Trophoblast cell (in vitro differentiated cells and primary cell): ENCODE data around the gene RPTOR.

Experiments used
- DNase-seq, 2 donors: peaks; one replicate each; pipeline ENCODE4 v3.0.0-alpha.2; 2016
- H2AFZ ChIP-seq: 2 replicates; pipeline ENCODE4 v1.6.1; 2013; ENCODE audit warnings: low read length, moderate library complexity, mild to moderate bottlenecking; ENCODE audit not compliant: insufficient read depth, poor library complexity
- H2AK5ac ChIP-seq: 2 replicates; pipeline ENCODE4 v1.6.1; 2013; ENCODE audit warnings: mild to moderate bottlenecking, low read length
- H2BK120ac ChIP-seq: 2 replicates; pipeline ENCODE4 v1.6.1; 2013; ENCODE audit warnings: low read length, mild to moderate bottlenecking, moderate library complexity; ENCODE audit not compliant: insufficient read depth, poor library complexity
- H2BK12ac ChIP-seq: 2 replicates; pipeline ENCODE4 v1.6.1; 2013; ENCODE audit warnings: mild to moderate bottlenecking, low read length, moderate library complexity
- H2BK5ac ChIP-seq: 2 replicates; pipeline ENCODE4 v1.6.1; 2013; ENCODE audit warnings: low read length, low read depth, moderate library complexity, mild to moderate bottlenecking; ENCODE audit not compliant: poor library complexity
- H3K14ac ChIP-seq: 2 replicates; pipeline ENCODE4 v1.6.1; 2013; ENCODE audit warnings: mild to moderate bottlenecking, low read length
- H3K18ac ChIP-seq: 2 replicates; pipeline ENCODE4 v1.6.1; 2013; ENCODE audit warnings: mild to moderate bottlenecking, low read length
- H3K23ac ChIP-seq: 2 replicates; pipeline ENCODE4 v1.6.1; 2013; ENCODE audit warnings: low read length
- H3K27ac ChIP-seq: 2 replicates; pipeline ENCODE4 v1.5.1; 2013; ENCODE audit warnings: low read depth, mild to moderate bottlenecking, inconsistent platforms, low read length, moderate library complexity
- H3K27me3 ChIP-seq: 2 replicates; pipeline ENCODE4 v1.6.1; 2013; ENCODE audit warnings: inconsistent platforms, mild to moderate bottlenecking, low read length, moderate library complexity; ENCODE audit not compliant: insufficient read depth
- H3K36me3 ChIP-seq, 2 experiments: 1 replicate in 1 of 2; 2 replicates in 1 of 2; pipeline ENCODE4 v1.6.1; 2013; ENCODE audit warnings: low read length in 2 of 2, mild to moderate bottlenecking in 2 of 2, moderate library complexity in 1 of 2; ENCODE audit not compliant: insufficient read depth in 2 of 2, control insufficient read depth in 1 of 2
- H3K4ac ChIP-seq: 2 replicates; pipeline ENCODE4 v1.6.1; 2013; ENCODE audit warnings: low read depth, mild to moderate bottlenecking, low read length, moderate library complexity
- H3K4me1 ChIP-seq, 2 experiments: 1 replicate in 1 of 2; 2 replicates in 1 of 2; pipeline ENCODE4 v1.6.1; 2013; ENCODE audit warnings: low read length in 2 of 2, mild to moderate bottlenecking in 2 of 2, moderate library complexity in 1 of 2; ENCODE audit not compliant: insufficient read depth in 2 of 2, control insufficient read depth in 1 of 2
- H3K4me2 ChIP-seq: 2 replicates; pipeline ENCODE4 v1.6.1; 2013; ENCODE audit warnings: inconsistent platforms, mild to moderate bottlenecking, low read length, moderate library complexity
- H3K4me3 ChIP-seq: 2 replicates; pipeline ENCODE4 v1.5.1; 2013; ENCODE audit warnings: mild to moderate bottlenecking, low read depth, low read length, inconsistent platforms
- H3K79me1 ChIP-seq: one replicate; pipeline ENCODE4 v1.6.1; 2013; ENCODE audit warnings: low read length
- H3K79me2 ChIP-seq: 2 replicates; pipeline ENCODE4 v1.6.1; 2013; ENCODE audit warnings: low read length, mild to moderate bottlenecking; ENCODE audit not compliant: control insufficient read depth, insufficient read depth, poor library complexity
- H3K9ac ChIP-seq: 2 replicates; pipeline ENCODE4 v1.6.1; 2013; ENCODE audit warnings: mild to moderate bottlenecking, low read length
- H3K9me3 ChIP-seq: 2 replicates; pipeline ENCODE4 v1.6.1; 2013; ENCODE audit warnings: low read depth, mild to moderate bottlenecking, control low read depth, inconsistent platforms, low read length; ENCODE audit not compliant: insufficient read depth
- H4K12ac ChIP-seq: 2 replicates; pipeline ENCODE4 v1.6.1; 2013; ENCODE audit warnings: low read depth, mild to moderate bottlenecking, low read length, moderate library complexity
- H4K8ac ChIP-seq: 2 replicates; pipeline ENCODE4 v1.6.1; 2013; ENCODE audit warnings: low read depth, mild to moderate bottlenecking, low read length, moderate library complexity
- H4K91ac ChIP-seq: one replicate; pipeline ENCODE4 v1.6.1; 2013; ENCODE audit warnings: low read depth, mild to moderate bottlenecking, low read length, moderate library complexity
- WGBS: extraction: QIAGEN DNeasy Blood & Tissue Kit; methylation state at CpG from one replicate; pipeline ENCODE4 v1.1.7; 2013; ENCODE audit warnings: missing lambda C conversion rate; ENCODE audit not compliant: insufficient read length, insufficient coverage; ENCODE audit errors: extremely low coverage; 5-methylcytosine and 5-hydroxymethylcytosine counted together

RPTOR gene

GRCh38 chr17:80948976-80949450 lies 404.4 kb downstream of the RPTOR start:
- Histone ChIP-seq H3K4me3 (no peak overlapping the region), H3K27me3 (no peaks in the 10 kb centered on the region), H3K4me1 (no peaks in the 10 kb centered on the region), H3K36me3 (peaks cover 24 to 37% of the 10 kb centered on the region in 2 experiments), H3K27ac (no peak overlapping the region), H2BK120ac (no peak overlapping the region), H3K9me3 (peaks cover 3% of the 10 kb centered on the region), H3K4ac (no peak overlapping the region), H2BK12ac (no peak overlapping the region), H4K91ac (no peak overlapping the region), H3K79me2 (no peaks in the 10 kb centered on the region), H2BK5ac (no peak overlapping the region), H3K18ac (no peak overlapping the region), H3K9ac (no peak overlapping the region), H2AK5ac (no peak overlapping the region), H4K8ac (no peak overlapping the region), H4K12ac (no peak overlapping the region), H3K79me1 (no peaks in the 10 kb centered on the region), H3K23ac (no peak overlapping the region), H3K4me2 (no peak overlapping the region), H3K14ac (no peak overlapping the region), H2AFZ (no peak overlapping the region)
- WGBS, result no CpG with 5 or more reads among the region's 16 CpGs
- DNase-seq, result no peak

- Histone ChIP-seq H2AK5ac (no peak overlapping the region), H3K36me3 (peaks cover 24 to 37% of the 10 kb centered on the region in 2 experiments)
Observed at GRCh38 chr17:80949451-80950421, 405.1 kb downstream of the RPTOR start.

GRCh38 chr17:80950466-80951120 lies 406.0 kb downstream of the RPTOR start:
- H3K36me3 ChIP-seq, result peaks cover 24 to 39% of the 10 kb centered on the region in 2 experiments

More at GRCh38 chr17:80949451-80950421, 405.1 kb downstream of the RPTOR start:
- Histone ChIP-seq H2BK120ac (no peak overlapping the region), H3K4me3 (no peak overlapping the region), H4K12ac (no peak overlapping the region), H4K91ac (no peak overlapping the region), H3K14ac (no peak overlapping the region), H3K9me3 (peaks cover 3% of the 10 kb centered on the region), H3K9ac (no peak overlapping the region), H3K4me1 (no peaks in the 10 kb centered on the region), H3K79me1 (no peaks in the 10 kb centered on the region), H3K23ac (no peak overlapping the region), H3K4me2 (no peak overlapping the region), H3K79me2 (no peaks in the 10 kb centered on the region), H4K8ac (no peak overlapping the region), H3K27me3 (no peaks in the 10 kb centered on the region), H3K4ac (no peak overlapping the region), H2BK12ac (no peak overlapping the region), H2BK5ac (no peak overlapping the region), H3K18ac (no peak overlapping the region), H2AFZ (no peak overlapping the region), H3K27ac (no peak overlapping the region)
- no peak for DNase-seq
- WGBS, result no CpG with 5 or more reads among the region's 44 CpGs

DNA sequence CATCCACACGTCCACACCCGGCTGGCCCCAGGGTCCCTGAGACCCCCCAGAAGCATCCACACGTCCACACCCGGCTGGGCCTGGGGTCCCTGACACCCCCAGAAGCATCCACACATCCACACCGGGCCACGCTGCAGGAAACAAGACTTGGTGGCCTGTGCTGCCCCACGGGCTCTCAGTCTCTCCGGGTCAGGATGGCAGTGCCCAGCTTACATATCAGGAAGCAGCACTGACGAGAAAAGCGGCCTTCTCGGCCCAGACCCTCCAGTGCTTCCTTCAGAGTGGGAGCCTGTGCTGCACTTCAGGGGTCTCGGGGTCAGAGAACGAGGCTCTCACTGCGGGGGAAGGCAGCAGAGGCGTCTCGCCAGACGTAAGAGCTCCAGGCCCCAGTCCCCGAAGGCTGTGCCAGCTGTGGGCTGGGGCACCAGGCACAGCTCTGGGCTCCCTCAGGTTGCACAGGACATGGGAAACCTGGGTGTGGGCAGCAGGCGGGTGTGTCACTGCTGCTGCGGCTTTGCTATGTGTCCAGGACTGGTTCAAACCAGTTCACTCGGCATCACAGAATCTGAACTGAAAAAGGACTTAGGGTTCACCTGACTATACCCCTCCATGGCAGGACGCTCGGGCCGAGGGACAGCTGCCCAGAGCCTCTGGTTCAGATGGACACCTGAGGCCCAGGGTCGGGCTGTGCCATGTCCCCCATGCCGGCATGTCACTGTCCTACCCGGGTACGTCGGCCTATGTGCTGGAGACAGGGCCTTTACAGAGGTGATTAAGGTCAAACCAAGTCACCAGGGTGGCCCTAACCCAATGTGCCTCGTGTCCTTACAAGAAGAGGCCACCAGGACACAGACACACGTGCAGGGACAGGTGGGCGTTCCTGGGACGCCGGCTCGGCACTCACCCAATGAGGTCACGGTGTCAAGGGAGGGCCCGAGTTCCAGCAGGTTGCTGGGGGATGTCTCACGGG lies 406.8 kb downstream of the RPTOR start:
- Histone ChIP-seq H3K14ac (no peak overlapping the region), H3K79me1 (no peaks in the 10 kb centered on the region), H2AK5ac (no peak overlapping the region), H4K8ac (no peak overlapping the region), H2BK12ac (no peak overlapping the region), H3K18ac (no peak overlapping the region), H3K79me2 (no peaks in the 10 kb centered on the region), H4K12ac (no peak overlapping the region), H2BK5ac (no peak overlapping the region), H3K23ac (no peak overlapping the region), H3K4me3 (no peak overlapping the region), H3K9me3 (peaks cover 4% of the 10 kb centered on the region), H3K4me2 (no peak overlapping the region), H3K4ac (no peak overlapping the region), H3K4me1 (no peaks in the 10 kb centered on the region), H3K36me3 (peaks cover 21 to 36% of the 10 kb centered on the region in 2 experiments), H3K9ac (no peak overlapping the region), H4K91ac (no peak overlapping the region), H2BK120ac (no peak overlapping the region), H3K27ac (no peak overlapping the region), H3K27me3 (no peaks in the 10 kb centered on the region), H2AFZ (no peak overlapping the region)
- no CpG with 5 or more reads among the region's 38 CpGs for WGBS
- no peak for DNase-seq

More at GRCh38 chr17:80950466-80951120, 406.0 kb downstream of the RPTOR start:
- H2BK12ac ChIP-seq, result no peak overlapping the region
- peaks cover 4% of the 10 kb centered on the region for H3K9me3 ChIP-seq
- no peak overlapping the region for H3K18ac ChIP-seq
- no peaks in the 10 kb centered on the region for H3K79me1 ChIP-seq
- H2BK5ac ChIP-seq, result no peak overlapping the region
- no peak overlapping the region for H2AK5ac ChIP-seq
- WGBS, result no CpG with 5 or more reads among the region's 17 CpGs
- H2AFZ ChIP-seq, result no peak overlapping the region
- H3K14ac ChIP-seq, result no peak overlapping the region
- no peak overlapping the region for H2BK120ac ChIP-seq
- no peak overlapping the region for H4K91ac ChIP-seq
- no peak overlapping the region for H4K12ac ChIP-seq
- no peak overlapping the region for H3K4me3 ChIP-seq
- H3K4ac ChIP-seq, result no peak overlapping the region
- no peaks in the 10 kb centered on the region for H3K79me2 ChIP-seq
- H3K4me2 ChIP-seq, result no peak overlapping the region
- no peaks in the 10 kb centered on the region for H3K27me3 ChIP-seq
- no peak overlapping the region for H4K8ac ChIP-seq
- H3K4me1 ChIP-seq, result no peaks in the 10 kb centered on the region
- no peak for DNase-seq
- H3K27ac ChIP-seq, result no peak overlapping the region
- no peak overlapping the region for H3K9ac ChIP-seq
- H3K23ac ChIP-seq, result no peak overlapping the region
